ENCODE data around the gene KLHL11.
"Not testable (repeated sequence)": the region's sequence is repeated elsewhere in the genome, so short reads cannot be mapped to it uniquely, and the experiment has no call there.

KLHL11 gene

GRCh38 chr17:41888332-41888965 lies 23.2 kb upstream of the KLHL11 start:
- no peak for DNase-seq (ENCODE audit: low read depth in 2 of 2)

DNA sequence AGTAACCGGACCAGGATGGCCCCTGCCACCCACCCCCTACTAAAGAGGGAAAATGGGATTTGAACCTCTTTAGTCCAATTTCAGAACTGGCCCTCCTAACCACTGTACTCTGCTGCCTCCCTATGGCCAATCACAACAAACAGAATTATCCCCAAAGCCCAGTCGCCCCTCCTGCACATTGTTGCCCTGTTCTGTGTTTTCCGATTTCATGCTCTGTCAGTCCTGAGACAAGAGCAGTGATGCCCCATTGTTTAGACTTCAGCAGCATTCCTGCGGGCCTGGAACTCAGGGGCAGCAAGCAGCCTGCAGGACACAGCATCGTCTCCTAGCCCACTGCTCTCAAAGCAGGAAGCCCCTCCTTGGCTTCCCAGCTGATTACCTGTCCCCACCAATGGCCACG lies 20.5 kb upstream of the KLHL11 start:
- no peak for DNase-seq (ENCODE audit: low read depth in 2 of 2)

- no peak for DNase-seq (ENCODE audit: low read depth in 2 of 2)
Observed at GRCh38 chr17:41882756-41883155, 17.5 kb upstream of the KLHL11 start.

DNA sequence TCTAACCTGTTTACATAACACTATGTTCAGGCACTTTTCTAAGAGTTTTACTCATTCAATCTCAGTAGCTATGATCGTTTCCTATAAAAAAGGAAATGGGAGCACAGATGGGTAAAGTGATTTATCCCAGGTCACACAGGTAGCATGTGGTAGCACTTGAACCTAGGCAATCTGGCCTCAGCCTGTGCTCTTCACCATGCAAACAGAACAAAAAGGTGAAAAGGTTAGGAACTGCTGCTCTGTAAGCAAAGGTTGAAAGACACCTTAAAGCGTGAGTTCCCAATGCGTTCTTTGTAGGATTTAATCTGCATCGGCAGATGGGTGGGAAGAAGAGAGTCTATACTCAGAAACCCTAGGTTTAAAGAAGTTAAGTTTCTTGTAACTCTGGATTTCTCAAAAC lies 14.9 kb upstream of the KLHL11 start:
- DNase-seq (ENCODE audit: low read depth in 2 of 2) = no peak

- not testable (repeated sequence) for DNase-seq (ENCODE audit: low read depth in 2 of 2)
Observed at GRCh38 chr17:41874293-41874670, 9.1 kb upstream of the KLHL11 start.

- no peak for DNase-seq (ENCODE audit: low read depth in 2 of 2)
Observed at GRCh38 chr17:41873559-41874292, 8.5 kb upstream of the KLHL11 start.

- DNase-seq (ENCODE audit: low read depth in 2 of 2) = no peak
Observed at GRCh38 chr17:41871789-41872188, 6.6 kb upstream of the KLHL11 start.

- no peak for DNase-seq (ENCODE audit: low read depth in 2 of 2)
Observed at GRCh38 chr17:41870627-41871026, 5.4 kb upstream of the KLHL11 start.

DNA sequence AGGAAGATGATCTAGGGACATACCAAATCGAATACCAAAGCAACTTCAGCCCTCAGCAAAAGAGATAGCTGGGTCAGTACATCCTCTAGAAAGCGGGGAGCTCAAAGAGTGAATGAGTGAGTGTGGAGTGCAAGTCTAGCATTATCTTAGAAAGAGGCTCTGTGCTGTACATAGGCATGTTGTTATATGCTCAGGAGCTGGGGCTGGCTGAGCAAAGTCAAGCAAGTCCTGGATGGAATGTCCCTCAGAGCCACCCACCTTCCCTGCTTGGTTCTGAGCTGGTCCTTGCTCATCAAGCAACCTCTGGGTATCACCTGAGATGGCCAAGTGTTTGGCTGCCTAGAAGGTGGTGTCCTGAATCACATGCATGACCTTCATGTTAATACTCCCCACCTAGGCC lies 4.9 kb upstream of the KLHL11 start:
- DNase-seq (ENCODE audit: low read depth in 2 of 2) = no peak

GRCh38 chr17:41869426-41869825 lies 4.2 kb upstream of the KLHL11 start:
- no peak for DNase-seq (ENCODE audit: low read depth in 2 of 2)

DNA sequence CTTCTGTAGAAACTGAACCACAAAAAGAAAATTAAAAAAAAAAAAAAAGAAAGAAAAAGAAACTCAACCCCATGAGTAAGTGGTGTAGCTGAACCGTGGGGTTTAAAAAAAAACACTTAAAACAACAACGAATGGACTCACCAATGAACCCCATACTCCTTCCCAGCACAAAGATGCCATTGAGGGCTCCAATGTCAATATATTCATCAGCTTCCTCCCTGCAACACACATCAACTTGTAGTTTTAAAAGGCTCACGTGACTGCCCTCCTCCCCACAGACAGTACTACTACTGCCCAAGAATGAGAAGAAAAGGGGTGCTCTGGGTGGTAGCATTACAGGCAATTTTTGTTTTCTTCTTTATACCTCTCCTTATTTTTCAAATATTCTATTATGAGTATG lies 3.3 kb upstream of the KLHL11 start:
- DNase-seq (ENCODE audit: low read depth in 2 of 2) = no peak

GRCh38 chr17:41865596-41865893 lies 322 bp upstream of the KLHL11 start:
- no peak for DNase-seq (ENCODE audit: low read depth in 2 of 2)

- DNase-seq (ENCODE audit: low read depth in 2 of 2) = peak in 1 of 2 donors; percentile 38
Observed at GRCh38 chr17:41864498-41864835, 756 bp downstream of the KLHL11 start.

DNA sequence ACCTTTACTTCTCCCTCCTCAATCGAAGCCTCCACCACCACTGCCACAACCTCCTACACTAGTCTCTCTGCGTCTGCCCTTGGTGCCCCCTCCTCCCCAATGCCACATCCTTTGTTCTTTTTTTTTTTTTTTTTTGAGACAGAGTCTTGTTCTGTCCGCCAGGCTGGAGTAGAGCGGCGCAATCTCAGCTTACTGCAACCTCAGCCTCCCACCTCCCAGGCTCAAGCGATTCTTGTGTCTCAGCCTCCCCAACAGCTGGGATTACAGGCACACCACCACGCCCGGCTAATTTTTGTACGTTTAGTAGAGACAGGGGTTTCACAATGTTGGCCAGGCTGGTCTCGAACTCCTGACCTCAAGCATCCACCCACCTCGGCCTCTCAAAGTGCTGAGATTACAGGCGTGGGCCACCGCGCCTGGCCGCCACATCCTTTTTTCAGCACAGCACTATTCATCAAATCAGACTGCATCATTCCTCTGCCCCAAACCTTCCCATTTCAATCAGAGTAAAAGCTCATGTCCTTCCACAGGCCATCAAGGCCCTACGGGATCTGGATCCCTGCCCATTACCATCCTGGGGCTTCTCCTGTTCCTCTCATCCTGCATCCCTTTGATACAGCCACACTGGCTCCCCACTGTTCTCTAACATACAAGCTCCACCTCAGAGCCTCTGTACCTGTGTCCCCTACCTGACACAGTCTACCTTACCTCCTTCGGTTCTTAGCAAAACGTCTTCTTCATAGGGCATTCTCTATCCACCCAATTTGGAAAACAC lies 2.0 kb downstream of the KLHL11 start:
- peak; percentile 6 to 30 for DNase-seq (ENCODE audit: low read depth in 2 of 2)

DNA sequence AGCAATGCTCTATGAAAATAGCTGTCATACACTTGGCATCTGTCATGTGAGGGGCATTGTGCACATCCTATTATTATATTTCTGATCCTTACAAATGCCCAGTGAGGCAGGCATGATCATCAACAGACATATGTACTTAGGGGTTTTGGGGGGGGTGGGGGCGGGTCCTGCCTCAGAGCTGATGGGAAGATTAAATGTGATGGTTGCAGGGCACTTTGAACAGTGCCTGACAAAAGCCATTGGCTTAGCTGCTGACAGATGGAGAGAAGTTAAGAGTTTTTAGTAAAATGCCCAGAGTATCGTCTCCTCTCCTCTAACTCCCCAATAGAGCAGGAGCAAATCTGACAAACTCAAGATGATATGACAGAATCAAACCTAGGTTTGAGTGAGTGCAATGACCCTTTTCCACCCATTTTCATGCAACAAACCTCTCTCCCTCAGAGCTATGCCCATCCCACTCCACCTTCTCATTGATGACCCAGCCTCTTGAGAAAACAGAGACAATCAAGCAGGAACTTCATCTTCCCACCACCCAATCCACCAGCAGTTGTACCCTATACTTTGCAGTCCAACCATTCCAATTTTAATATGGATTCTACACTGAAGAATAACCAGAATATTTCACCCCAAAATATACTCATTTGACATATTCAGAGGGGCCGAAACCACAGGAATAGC lies 4.8 kb downstream of the KLHL11 start:
- DNase-seq (ENCODE audit: low read depth in 2 of 2) = no peak

DNA sequence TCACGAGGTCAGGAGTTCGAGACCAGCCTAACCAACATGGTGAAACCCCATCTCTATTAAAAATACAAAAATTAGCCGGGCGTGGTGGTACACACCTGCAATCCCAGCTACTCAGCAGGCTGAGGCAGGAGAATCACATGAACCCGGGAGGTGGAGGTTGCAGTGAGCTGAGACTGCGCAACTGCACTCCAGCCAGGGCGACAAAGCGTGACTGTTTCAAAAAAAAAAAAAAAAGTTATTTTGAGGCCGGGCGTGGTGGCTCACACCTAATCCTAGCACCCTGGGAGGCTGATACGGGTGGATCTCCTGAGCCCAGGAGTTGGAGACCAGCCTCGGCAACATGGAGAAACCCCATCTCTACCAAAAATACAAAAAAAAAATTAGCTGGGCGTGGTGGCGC lies 13.8 kb downstream of the KLHL11 start:
- not testable (repeated sequence) for DNase-seq (ENCODE audit: low read depth in 2 of 2)

DNA sequence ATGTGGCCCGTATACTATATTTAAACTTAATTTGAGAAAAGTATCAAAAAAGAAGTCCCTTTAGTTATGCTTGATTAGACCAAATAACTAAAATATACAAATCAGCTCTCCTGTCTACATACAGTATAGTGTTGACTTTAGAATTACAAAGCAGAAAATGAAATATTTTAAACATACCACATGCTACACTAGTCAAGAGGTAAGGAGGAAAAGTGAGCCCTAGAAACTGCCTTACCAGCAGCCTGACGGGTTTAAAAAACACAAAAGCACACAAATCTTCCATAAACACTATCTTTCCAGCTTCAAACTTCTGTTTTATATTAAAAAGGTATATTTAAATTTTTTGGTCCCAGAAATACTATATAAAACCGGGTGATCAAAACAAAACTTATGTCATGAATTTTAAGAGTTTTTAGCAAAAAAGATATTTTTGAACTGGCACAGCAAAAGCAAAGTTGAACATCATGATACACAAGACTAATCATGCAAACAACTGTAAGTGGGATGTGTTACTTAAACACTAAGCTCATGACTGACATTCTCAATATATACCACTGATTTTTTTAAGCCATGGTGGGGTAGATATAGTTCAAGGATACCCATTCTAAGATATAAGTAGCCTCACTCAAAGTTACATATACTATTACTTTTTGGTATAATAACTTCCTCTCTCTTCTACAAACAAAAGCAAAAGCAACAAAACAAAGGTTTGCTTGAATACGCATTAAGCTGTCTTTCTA lies 15.8 kb downstream of the KLHL11 start:
- no peak for DNase-seq (ENCODE audit: low read depth in 2 of 2)

DNA sequence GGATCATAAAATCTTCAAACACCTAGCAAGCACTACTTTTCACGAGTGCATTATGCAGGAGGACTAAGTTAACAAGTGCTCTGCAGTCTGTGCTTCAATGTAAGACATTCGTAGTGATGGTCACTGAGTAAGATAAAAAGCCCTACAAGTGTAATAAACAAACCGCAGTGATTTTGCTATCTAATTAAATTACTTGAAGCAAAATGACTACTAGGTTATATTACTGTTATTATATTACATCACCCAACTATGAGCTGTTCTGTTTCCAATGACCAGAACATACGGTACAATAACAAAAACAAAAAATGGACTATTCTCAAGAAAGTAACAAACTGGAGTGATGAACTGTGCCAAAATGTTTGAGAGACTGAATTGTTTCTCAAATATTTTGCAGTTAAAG lies 16.4 kb downstream of the KLHL11 start:
- DNase-seq (ENCODE audit: low read depth in 2 of 2) = no peak

- DNase-seq (ENCODE audit: low read depth in 2 of 2) = no peak
Observed at GRCh38 chr17:41844971-41845370, 20.3 kb downstream of the KLHL11 start.

DNA sequence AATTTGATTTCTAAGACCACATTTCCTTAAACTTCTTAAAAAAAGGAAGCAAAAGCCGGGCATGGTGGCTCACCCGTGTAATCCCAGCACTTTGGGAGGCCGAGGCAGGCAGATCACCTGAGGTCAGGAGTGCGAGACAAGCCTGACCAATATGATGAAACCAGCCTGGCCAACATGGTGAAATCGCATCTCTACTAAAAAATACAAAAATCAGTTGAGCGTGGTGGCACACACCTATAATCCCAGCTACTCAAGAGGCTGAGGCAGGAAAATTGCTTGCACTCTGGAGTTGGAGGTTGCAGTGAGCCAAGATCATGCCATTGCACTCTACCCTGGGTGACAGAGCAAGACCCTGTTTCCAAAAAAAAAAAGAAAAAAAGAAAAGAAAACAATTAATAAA lies 24.4 kb downstream of the KLHL11 start:
- not testable (repeated sequence) for DNase-seq (ENCODE audit: low read depth in 2 of 2)

DNA sequence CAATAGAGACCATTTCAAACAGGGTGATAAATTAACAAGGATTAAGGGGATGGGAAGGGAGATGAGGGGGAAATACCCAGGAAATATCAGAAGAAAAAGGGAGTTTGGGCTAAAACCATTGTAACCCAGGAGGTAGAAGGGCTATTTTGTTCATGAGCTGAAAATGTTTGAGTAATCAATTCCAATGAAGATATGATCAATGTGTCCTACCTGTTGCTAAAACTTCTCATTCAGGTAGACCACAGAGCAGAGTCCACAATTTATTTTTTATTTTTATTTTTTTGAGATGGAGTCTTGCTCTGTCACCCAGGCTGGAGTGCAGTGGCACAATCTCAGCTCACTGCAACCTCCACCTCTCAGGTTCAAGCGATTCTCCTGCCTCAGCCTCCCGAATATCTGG lies 25.8 kb downstream of the KLHL11 start:
- not testable (repeated sequence) for DNase-seq (ENCODE audit: low read depth in 2 of 2)
